ENCODE measurements around the gene ARL3.
"Not testable (repeated sequence)": the region's sequence is repeated elsewhere in the genome, so short reads cannot be mapped to it uniquely, and the experiment has no call there.

Gene ARL3, protein sequence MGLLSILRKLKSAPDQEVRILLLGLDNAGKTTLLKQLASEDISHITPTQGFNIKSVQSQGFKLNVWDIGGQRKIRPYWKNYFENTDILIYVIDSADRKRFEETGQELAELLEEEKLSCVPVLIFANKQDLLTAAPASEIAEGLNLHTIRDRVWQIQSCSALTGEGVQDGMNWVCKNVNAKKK

DNA sequence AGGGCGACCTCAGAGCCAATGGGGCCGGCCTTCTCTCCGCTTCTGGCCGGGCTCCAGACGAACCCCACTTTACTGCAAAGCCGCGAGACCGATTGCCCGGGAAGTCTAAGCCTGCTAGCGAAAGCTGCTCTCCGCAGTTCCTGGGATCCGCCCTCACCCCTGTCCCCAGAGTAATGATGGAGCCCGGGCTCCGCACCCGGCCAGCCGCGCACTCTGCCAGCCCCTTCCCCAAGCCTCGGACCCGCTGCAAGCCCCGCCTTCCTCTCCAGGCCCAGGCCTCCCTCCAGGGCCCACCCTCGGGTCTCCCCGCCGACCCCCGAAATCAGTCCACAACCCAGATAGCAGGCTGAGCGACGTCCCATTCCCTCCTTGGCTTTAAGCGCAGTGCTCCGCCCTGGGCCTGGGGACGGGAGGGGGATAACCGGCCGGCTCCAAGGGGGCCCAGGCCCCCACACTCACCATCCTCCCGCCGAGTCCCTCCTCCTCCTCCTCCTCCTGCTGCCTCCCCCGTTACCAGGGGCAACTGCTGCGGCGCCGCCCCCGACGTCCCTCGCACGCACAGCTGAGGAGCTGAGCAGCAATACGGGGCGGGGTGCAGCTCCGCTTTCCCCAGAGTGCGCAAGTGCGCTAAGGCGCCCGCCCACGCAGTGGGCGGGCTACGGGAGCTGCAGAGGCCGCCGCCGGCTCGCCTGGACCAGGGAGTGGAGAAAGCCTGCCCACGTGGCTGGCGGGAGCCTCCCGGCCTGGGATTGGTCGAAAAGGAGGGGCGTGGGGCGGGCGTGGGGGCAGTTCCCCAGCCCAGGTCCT, at the start of gene ARL3:
Gene ARL3 (minus strand): TSS at position 584 of the 807 bp plus-strand sequence. CDS start 122 bp downstream, at position 462.
- peak; percentile 96 for DNase-seq

DNA sequence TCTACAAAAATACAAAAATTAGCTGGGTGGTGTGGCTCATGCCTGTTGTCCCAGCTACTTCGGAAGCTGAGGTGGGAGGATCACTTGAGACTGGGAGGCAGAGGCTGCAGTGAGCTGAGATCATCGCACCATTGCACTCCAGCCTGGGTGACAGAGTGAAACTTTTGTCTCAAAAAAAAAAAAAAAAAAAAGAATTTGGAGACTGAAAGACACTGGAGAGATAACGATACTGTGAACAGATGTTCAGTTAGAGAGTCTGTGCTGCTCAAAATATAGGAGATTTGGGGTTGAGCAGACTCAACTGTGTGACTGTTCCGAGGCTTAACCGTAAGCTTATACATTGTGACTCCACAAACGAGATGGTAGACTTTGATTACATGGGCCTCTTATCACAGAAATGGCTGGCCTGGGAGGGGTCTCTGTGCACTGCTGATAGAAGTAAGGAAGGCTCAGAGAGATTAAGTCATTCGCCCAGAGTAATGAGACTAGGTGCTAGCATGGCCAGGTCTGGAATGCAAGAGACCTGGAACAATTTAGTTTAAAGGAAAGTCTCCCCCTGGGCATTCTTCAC, 48.9 kb upstream of the ARL3 start:
- DNase-seq: no peak

DNA sequence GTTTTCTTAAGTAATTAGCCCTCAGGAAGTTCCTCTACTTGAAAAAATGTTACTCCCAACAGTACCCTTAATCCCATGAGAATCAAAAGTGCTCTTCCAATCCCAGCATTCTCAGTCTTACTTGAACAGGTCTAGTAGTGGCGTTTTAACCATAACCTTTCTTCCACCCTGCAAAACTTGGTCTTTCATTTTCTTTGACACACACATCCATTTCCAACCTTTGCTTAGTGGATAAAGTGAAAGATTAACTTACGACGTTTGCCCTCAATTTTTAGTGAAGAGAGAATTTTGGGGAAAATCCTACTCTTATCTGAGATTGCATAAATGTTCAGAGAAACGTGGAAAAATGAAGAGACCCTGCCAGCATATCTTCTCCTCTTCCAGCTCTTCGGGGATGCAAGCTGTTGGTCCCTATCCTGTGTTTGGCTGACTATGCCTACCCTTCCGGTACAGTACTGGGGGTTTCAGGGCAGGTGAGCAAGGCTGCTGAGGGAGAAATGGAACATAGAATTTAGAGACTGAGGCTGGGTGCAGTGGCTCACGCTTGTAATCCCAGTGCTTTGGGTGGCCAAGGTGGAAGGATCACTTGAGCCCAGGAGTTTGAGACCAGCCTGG, 48.3 kb upstream of the ARL3 start:
- no peak for DNase-seq

DNA sequence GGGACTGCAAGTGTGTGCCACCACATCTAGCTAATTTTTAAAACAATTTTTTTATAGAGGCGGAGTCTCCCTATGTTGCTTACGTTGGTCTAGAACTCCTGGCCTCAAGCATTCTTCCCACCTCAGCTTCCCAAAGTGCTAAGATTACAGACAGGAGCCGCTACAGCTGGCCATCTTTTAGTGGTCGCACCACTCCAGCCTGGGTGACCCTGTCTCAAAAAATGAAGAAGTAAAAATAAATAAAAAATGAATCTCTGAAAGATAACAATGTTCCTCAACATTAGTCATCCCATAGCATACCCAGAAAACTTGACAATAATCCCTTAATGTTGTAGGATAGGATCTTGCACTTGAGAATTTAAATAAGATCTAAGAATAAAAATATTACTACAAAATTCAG, 47.8 kb upstream of the ARL3 start:
- no peak for DNase-seq

DNA sequence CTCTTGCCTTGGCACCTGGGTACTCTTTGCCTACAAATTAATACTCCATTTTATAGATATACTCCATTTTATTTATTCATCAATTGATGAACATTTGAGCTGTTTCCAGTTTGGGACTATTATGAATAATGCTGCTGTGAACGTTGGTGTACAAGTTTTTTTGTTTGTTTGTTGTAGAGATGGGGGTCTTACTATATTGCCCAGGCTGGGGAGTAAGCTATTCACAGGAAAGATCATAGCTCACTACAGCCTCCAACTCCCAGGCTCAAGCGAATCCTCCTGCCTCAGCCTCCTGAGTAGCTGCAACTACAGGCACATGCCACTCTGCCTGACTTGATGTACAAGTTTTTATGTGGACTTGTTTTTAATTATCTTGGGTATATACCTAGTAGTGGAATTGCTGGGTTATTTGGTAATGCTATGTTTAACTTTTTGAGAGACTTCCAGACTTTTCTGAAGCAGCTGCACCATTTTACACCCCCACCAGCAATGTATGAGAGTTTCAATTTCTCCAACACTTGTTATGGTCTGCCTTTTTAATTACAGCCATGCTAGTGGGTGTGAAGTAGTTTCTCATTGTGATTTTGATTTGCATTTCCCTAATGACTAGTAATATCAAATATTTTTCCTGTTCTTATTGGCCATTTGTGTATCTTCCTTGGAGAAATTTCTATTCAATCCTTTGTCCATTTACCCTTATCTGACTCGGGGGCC, 45.5 kb upstream of the ARL3 start:
- no peak for DNase-seq

DNA sequence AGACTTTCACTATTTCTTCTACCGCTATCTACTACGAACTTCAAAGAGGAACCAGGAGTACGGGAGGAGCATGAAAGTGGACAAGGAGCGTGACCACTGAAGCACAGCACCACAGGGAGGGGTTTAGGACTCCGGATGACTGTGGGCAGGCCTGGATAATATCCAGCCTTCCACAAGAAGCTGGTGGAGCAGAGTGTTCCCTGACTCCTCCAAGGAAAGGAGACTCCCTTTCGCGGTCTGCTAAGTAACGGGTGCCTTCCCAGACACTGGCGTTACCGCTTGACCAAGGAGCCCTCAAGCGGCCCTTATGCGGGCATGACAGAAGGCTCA, 44.7 kb upstream of the ARL3 start:
- DNase-seq: not testable (repeated sequence)

DNA sequence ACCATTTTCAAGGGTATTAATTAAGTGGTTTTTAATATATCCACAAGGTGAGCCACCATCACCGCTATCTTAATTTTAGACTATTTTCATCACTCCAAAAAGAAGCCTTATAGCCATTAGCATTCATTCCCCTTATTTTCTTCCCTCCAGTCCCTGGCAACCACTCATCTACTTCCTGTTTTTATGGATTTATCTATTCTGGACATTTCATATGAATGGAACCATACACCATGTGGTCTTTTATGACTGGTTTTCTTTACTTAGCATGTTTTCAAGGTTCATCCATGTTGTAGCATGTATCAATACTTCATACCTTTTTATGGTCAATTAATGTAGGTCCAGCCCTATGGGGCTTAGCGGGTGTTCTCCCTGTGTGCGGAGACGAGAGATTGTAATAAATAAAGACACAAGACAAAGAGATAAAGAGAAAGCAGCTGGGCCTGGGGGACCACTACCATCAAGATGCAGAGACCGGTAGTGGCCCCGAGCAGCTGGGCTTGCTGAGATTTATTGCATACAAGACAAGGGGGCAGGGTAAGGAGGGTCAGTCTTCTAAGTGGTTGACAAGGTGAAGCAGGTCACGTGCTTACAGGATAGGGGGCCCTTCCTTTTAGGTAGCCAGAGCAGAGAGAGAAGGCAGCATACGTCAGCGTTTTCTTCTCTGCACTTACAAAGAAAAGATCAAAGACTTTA, 44.2 kb upstream of the ARL3 start:
- DNase-seq: no peak

DNA sequence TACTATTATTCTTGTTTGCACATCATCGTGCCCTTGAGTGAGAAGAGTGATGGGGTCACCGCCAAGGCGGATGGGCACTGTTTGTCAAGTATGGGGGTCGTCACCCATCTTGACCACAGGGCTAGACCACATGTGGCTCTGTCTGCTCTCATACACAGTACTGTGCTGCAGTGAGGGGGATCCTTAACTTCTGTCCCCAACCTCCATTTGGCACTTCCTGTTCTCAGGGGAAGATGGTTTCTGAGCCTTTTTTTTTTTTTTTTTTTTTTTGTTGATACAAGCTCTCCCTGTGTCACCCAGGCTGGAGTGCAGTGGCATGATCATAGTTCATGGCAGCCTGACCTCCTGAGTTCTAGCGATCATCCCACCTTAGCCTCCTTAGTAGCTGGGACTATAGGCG, 43.1 kb upstream of the ARL3 start:
- no peak for DNase-seq

DNA sequence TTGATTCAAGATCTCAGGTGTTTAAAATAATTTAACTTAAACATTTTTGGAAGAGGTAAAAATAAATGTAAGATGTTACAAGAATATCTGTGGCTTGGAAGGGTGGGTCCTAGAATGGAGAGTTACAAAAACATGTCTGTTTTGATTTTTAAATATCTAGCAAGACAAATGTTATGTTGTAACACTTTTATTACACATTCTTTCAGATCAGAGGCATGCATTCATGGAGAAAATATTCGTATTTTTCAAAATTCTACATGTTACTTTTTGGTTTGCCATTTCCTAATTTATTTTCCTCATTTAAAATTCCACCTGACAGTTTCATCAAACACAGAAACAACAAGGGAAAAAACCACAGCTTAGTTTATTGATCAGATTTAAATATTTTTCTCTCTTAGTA, 39.5 kb upstream of the ARL3 start:
- DNase-seq: no peak

DNA sequence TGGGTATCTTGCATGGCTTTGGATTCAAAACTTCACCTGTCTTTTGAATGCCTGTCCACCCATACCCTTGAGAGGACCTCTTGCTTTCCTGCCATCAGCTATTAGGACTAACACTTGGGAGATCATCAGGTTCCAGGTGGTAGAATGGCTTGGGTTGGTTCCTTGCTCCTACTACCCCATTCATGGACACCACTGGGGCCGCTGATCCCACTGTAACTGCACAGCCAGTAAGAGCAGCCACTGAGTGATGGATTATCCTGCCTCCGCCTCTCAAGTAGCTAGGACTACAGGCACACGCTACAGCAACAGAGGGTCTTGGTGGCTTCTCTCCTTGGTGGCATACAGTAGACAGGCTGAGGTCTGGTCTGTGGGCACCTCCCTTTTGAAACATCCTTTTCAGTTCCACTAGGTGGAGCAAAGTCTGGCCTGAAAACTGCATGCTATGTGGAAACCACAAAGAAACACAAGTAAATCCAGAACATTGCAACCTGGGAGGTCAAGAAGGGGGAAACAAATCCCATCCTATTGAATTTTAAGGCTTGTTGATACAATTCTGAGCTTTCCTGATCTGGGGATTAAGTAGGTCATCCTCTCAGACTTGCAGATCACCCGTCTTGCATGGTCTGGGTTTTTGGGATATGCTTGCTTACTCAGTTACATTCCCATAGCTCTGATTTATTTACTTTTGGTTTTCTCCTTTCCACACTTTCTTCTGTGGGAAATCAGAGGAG, 38.9 kb upstream of the ARL3 start:
- DNase-seq: no peak

DNA sequence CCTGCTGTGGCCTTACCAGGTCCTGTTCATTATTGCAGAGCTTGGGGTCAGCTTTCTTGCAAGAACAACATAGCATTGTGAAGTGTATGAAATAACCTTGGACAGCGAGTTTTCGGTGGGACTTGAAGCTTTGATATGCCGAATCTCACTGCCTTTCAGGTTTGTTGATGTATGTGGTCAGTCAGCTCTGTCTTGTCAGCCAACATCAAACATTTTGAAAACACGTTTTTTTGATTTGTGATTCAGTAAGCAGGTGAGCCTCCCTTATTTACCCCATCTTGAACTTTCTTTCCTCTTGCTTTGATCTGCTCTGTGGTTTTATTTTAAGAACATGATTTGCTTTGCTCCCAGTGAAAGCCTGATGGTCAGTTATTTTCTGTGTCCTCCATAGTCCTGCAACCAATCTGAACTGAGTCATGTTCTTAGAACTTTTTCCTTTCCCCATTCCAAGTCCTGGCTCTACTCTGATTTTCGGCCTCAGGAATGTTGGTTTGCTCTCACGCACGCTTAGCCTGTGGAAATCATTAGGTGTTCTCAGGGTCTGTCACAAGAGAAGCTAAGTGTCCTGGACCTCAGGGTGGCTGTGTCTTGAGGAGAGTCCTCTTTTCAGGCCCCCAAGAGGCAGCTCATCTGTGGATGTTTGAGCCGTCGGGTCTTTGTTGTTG, 38.2 kb upstream of the ARL3 start:
- no peak for DNase-seq

DNA sequence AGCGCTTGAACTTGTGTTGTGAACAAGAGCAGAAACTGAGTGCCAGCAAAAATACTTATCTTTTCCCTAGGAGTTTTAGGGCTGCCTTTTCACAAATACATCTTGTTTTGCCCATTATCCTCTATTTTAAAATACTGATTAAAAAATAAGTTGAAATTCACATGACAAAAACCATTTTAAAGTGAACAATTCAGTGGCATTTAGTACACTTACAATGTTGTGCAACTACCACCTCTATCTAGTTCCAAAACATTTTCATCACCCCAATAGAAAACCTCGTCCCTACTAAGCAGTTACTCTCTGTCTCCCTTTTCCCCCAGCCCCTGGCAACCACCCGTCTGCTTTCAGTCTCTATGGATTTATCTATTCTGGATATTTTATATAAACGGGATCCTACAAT, 31.0 kb upstream of the ARL3 start:
- DNase-seq: no peak

DNA sequence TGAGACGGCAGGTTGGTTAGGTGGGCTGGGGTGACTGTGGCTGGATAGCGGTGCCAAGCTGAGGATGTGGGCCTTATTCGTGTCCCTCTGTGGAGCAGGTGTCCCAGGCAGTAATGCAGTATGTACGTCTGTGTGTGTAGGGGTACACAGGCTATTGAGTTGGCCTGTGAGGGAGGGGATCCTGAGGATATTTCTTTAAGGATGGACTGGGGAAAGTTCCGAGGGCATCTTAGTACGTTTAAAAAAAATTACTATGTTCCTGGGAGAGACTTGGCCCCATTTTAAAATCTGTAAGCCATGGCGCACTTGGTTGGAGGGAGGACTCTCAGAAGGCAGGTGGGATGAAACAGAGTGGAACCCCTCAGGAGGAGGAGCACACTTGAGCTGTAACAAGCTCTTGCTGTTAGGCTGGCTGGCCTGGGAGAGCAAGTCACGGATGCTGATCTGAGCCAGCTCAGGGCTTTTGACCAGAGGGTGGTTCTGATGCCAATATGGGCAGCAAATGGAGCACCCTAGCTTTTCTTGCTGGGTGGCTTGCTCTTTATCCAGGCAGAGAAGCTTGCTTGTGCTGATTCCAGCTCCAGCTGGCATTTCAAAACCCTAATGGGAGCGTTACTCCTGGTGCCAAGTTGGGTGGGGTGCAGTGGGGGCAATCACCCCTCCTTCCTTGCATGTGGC, 30.3 kb upstream of the ARL3 start:
- no peak for DNase-seq

DNA sequence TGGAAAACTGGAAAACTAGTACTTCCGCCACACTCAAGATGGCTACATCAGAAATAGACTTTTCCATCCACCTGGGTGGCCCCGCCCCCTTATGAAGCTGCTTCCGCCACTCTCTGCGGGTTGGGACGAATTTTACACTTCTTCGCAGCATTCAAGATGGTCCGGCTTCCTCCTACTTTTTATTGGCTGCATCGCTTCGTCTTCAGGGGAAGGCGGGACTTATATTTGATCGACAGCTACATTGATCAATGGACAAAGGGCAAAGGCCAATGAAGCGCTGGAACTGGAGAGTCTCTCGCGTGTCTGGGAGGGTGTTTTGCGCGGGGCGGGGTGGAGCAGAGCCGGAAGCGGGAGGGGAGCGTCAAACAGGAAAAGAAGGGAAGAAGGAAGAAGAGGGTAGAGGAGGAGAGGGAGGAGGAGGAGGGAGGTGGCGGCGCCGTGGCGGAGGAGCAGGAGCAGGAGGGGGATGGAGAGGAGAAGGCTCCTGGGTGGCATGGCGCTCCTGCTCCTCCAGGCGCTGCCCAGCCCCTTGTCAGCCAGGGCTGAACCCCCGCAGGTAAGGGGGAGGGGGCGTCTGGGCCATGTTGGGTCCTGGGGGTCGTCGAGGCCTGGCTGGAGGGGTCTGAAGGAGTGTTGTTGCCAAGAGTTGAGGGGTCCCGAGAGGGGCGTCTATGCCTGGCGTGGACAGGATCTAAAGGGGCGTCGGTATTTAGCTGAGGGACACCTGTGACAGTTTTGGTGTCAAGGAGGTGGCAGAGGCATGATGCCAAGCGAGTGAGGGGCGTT, 29.6 kb upstream of the ARL3 start, which contains the start of gene WBP1L:
Gene WBP1L (plus strand): TSS at position 361 of the 786 bp plus-strand sequence. CDS start 106 bp downstream, at position 467.
- DNase-seq: peak; percentile 96

DNA sequence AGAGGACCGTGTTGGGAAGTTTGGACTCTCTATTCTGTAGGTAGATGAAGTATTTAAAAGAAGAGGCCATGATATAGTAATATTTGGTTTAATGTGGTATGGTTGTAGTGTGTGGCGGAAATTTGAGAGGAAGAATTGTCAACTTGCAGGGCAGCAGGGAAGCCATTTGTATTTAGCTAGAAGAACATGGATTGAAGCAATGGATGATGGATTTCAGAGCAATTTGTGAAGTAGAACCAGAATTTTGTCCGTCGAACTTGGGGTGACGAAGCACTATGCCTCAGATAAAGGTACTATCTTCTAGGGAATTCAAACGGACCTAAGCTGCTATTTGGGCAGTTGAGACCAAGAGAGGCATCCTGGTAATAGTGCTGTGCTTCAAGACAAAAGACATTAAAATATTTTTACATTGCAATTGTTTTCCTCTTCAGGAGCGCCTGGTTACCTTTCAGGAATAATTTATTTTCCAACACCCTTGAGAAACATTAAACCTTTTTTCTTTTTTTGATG, 28.9 kb upstream of the ARL3 start:
- no peak for DNase-seq

DNA sequence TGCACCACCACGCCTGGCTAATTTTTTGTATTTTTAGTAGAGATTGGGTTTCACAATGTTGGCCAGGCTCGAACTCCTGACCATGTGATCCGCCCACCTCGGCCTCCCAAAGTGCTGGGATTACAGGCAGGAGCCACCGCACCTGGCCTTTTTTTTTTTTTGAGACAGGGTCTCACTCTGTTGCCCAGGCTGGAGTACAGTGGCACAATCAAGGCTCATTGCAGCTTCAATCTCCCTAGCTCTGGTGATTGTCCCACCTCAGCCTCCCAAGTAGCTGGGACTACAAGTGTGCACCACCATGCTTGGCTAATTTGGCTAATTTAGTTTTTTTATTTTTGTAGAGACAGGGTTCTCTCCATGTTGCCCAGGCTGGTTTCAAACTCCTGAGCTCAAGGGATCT, 28.1 kb upstream of the ARL3 start:
- not testable (repeated sequence) for DNase-seq

DNA sequence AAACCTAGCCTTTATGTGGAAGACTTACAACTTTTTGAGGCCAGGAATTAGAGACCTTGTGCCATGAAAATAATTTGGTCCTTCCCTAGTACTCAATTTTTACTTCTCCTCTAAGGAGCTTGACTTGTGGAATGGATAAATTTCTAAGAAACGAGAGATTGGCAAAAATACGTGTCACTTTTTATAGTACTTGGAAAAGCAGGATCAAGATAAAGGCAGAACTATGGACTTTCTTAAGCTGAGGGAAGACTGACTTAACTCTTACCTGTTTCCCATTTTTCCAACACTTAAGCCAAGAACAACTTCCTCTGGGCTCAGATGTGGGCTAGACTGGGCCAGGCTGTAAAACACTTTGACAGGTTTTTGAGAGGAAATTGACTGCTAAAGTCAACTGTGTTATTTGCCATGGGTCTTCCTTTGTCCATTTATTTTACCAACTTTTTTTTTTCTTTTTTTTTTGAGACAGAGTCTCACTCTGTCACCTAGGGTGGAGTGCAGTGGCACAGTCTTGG, 27.6 kb upstream of the ARL3 start:
- DNase-seq: no peak

DNA sequence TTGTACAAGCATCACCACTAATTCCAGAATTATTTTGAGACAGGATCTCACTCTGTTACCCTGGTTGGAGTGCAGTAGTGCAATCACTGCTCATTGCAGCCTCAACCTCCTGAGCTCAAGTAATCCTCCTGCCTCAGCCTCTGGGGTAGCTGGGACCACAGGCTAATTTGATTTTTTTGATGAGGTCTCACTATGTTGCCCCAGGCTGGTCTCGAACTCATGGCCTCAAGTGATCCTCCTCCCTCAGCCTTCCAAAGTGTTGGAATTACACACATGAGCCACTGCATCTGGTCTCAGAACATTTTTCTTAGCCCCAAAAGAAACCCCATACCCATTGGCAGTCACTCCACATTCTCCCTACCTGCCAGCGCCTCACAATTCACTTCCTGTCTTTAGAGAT, 26.0 kb upstream of the ARL3 start:
- no peak for DNase-seq

DNA sequence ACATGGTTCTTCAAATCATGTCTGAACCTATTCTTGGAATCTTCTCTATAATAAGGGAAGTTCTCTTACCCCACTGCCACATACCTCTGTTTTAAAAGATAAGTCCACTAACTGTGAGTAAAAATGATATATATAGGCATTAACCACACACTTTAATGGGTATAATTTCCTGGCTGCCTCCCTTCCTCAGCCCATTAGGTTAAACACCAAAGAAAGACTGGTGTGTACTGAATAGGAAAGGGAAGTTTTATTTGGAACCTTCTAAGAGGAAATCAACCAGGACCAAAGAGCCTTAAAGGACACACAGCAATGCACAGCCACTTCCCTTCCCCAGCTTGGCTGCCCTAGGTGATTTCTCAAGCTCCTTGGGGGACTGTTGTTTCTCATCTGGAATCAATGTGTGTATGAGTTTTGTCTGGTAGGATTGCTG, 24.5 kb upstream of the ARL3 start:
- DNase-seq: no peak

All from CD4-positive, alpha-beta T cell treated with Interferon gamma for 1 hour (primary cell).